Neural crest cell (in vitro differentiated cells): ENCODE results near the gene PREX1. TPM values are rescaled to one million over a fixed set of nuclear protein-coding genes. Genes with fewer than 3 reads are reported as not detected.
"Not testable (repeated sequence)": the region's sequence is repeated elsewhere in the genome, so short reads cannot be mapped to it uniquely, and the experiment has no call there.

Source experiments
- DNase-seq: peaks from one replicate; pipeline ENCODE4 v3.0.0; 2021; ENCODE audit warnings: low read depth, mixed read lengths, low spot score
- H3K27ac Mint-ChIP-seq: one replicate; pipeline ENCODE4 v1.8.0; 2021; ENCODE audit warnings: mild to moderate bottlenecking, mixed read lengths; ENCODE audit not compliant: unreplicated experiment
- H3K27me3 Mint-ChIP-seq: 2 replicates; pipeline ENCODE4 v1.8.0; 2021; ENCODE audit warnings: low read depth, mild to moderate bottlenecking, mixed read lengths
- H3K36me3 Mint-ChIP-seq: 2 replicates; pipeline ENCODE4 v1.8.0; 2021; ENCODE audit warnings: low read depth, mild to moderate bottlenecking, mixed read lengths
- H3K4me1 Mint-ChIP-seq: 2 replicates; pipeline ENCODE4 v1.8.0; 2021; ENCODE audit warnings: mixed read lengths
- H3K4me3 Mint-ChIP-seq: one replicate; pipeline ENCODE4 v1.8.0; 2021; ENCODE audit warnings: mild to moderate bottlenecking, mixed read lengths
- H3K9me3 Mint-ChIP-seq: 2 replicates; pipeline ENCODE4 v1.8.0; 2021; ENCODE audit warnings: mixed read lengths
- CTCF ChIP-seq: fragments of 200-600 bp; sonication (generic); conservative IDR thresholded peaks from 2 replicates; pipeline ENCODE4 v1.5.0; 2021; ENCODE audit warnings: antibody characterized with exemption, mild to moderate bottlenecking
- total RNA-seq: library from RNA; stranded (reverse); gene quantifications from 2 replicates; pipeline ENCODE4 v1.2.1, GENCODE V29; 2021

PREX1 gene
- total RNA-seq, 1 donor from 2014 or later, result 72.4 TPM

DNA sequence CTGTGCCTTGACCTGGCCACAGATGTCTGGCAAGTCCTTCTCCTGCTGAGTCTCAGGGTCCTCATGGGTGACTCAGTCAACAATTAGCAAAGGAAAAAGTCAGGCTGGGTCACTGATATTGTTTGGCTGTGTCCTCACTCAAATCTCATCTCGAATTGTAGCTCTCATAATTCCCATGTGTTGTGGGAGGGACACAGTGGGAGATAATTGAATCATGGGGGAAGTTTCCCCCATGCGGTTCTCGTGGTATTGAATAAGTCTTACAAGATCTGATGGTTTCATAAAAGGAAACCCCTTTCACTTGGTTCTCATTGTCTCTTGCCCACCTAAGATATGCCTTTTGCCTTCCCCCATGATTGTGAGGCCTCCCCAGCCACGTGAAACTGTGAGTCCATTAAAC is 45.7 kb downstream of the PREX1 start:
- H3K27ac Mint-ChIP-seq, result no peak overlapping the region
- H3K4me3 Mint-ChIP-seq, result no peak overlapping the region
- no peak for DNase-seq
- no peaks in the 10 kb centered on the region for H3K27me3 Mint-ChIP-seq
- no peak for TF ChIP-seq CTCF
- peaks cover 6% of the 10 kb centered on the region for H3K9me3 Mint-ChIP-seq
- peaks cover 15% of the 10 kb centered on the region for H3K36me3 Mint-ChIP-seq
- H3K4me1 Mint-ChIP-seq, result peaks cover 28% of the 10 kb centered on the region

- H3K4me3 Mint-ChIP-seq, result peak overlapping the region; percentile 14
Observed at GRCh38 chr20:48781634-48782033, 46.2 kb downstream of the PREX1 start.

GRCh38 chr20:48779435-48779834 is 48.4 kb downstream of the PREX1 start:
- H3K27me3 Mint-ChIP-seq, result no peaks in the 10 kb centered on the region
- peaks cover 29% of the 10 kb centered on the region for H3K4me1 Mint-ChIP-seq
- TF ChIP-seq CTCF, result no peak
- H3K4me3 Mint-ChIP-seq, result no peak overlapping the region
- no peak for DNase-seq
- peaks cover 20% of the 10 kb centered on the region for H3K36me3 Mint-ChIP-seq
- no peak overlapping the region for H3K27ac Mint-ChIP-seq
- H3K9me3 Mint-ChIP-seq, result peaks cover 6% of the 10 kb centered on the region

More at GRCh38 chr20:48781634-48782033, 46.2 kb downstream of the PREX1 start:
- H3K36me3 Mint-ChIP-seq, result peaks cover 15% of the 10 kb centered on the region
- H3K27ac Mint-ChIP-seq, result no peak overlapping the region
- no peak for DNase-seq
- no peaks in the 10 kb centered on the region for H3K27me3 Mint-ChIP-seq
- H3K4me1 Mint-ChIP-seq, result peaks cover 28% of the 10 kb centered on the region
- peaks cover 6% of the 10 kb centered on the region for H3K9me3 Mint-ChIP-seq
- no peak for TF ChIP-seq CTCF

DNA sequence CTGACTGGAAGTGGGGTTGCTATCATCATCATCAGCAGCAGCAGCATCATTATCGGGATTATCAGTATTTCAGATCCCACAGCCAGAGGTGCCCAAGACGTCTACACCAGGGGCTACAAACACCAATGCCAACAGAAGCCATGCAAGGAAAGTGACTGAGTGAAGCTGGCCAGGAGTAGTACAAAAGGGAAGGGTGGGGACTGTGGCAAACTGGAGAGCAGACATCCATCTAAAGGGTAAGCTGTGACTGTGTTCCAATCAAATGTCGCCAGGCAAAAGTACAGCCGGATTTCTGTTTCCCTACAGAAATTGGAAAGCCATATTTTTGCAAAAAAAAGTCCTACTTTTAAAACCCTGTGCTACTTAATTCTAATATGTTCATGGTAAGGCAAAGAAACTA is 50.0 kb downstream of the PREX1 start:
- DNase-seq, result no peak
- Mint-ChIP-seq H3K9me3 (peaks cover 6% of the 10 kb centered on the region), H3K27me3 (no peaks in the 10 kb centered on the region), H3K36me3 (peaks cover 20% of the 10 kb centered on the region), H3K27ac (no peak overlapping the region), H3K4me3 (no peak overlapping the region), H3K4me1 (peaks cover 41% of the 10 kb centered on the region)
- no peak for TF ChIP-seq CTCF

DNA sequence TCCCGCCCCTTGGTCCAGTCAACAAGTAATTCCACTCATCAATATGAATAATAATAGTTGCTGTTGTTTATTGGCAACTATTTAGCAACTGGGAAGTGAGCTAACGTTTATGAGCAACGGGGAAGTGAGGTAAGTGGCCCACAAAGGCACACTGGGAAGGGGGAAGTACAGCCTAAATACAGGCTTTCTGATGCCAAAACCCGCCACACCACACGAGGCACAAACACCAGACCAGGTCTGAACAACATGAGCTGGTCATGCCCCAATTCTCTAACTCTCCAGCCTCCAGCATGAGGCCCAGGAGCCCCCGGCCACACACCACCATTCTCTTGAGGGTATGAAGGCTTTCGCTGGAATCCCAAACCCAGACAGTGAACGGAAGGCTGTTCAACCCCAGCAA is 50.8 kb downstream of the PREX1 start:
- no peak for TF ChIP-seq CTCF
- H3K9me3 Mint-ChIP-seq, result peaks cover 6% of the 10 kb centered on the region
- no peak overlapping the region for H3K4me3 Mint-ChIP-seq
- no peaks in the 10 kb centered on the region for H3K27me3 Mint-ChIP-seq
- no peak for DNase-seq
- no peak overlapping the region for H3K27ac Mint-ChIP-seq
- peaks cover 41% of the 10 kb centered on the region for H3K4me1 Mint-ChIP-seq
- H3K36me3 Mint-ChIP-seq, result peaks cover 20% of the 10 kb centered on the region

GRCh38 chr20:48776306-48776705 is 51.5 kb downstream of the PREX1 start:
- H3K27ac Mint-ChIP-seq, result no peak overlapping the region
- no peak for DNase-seq
- peaks cover 17% of the 10 kb centered on the region for H3K36me3 Mint-ChIP-seq
- no peak overlapping the region for H3K4me3 Mint-ChIP-seq
- no peaks in the 10 kb centered on the region for H3K27me3 Mint-ChIP-seq
- peaks cover 41% of the 10 kb centered on the region for H3K4me1 Mint-ChIP-seq
- TF ChIP-seq CTCF, result no peak
- H3K9me3 Mint-ChIP-seq, result peaks cover 6% of the 10 kb centered on the region

DNA sequence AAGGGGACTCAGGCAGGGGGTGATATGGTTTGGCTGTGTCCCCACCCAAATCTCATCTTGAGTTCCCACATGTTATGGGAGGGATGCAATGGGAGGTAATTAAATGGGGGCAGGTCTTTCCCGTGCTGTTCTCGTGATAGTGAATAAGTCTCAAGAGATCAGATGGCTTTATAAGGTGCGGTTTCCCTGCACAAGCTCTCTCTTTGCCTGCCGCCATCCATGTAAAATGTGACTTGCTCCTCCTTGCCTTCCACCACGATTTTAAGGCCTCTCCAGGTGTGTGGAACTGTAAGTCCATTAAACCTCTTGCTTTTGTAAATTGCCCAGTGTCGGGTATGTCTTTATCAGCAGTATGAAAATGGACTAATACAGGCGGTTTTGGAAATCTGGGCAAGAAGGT is 52.3 kb downstream of the PREX1 start:
- Mint-ChIP-seq H3K36me3 (peaks cover 17% of the 10 kb centered on the region), H3K4me1 (peaks cover 36% of the 10 kb centered on the region), H3K27ac (peak overlapping the region; percentile 14)
- not testable (repeated sequence) for H3K27me3 Mint-ChIP-seq, H3K9me3 Mint-ChIP-seq, DNase-seq, H3K4me3 Mint-ChIP-seq
